Activated CD8-positive, alpha-beta memory T cell treated with anti-CD3 and anti-CD28 coated beads for 4 hours (primary cell): ENCODE results near the gene TBC1D4.

Experiments
- DNase-seq, 2 donors: peaks; one replicate each; pipeline ENCODE4 v3.0.0-alpha.2; 2020; ENCODE audit warnings: low read depth in 2 of 2

The TBC1D4 gene

GRCh38 chr13:75418186-75418843 is 63.7 kb downstream of the TBC1D4 start:
- no peak for DNase-seq

GRCh38 chr13:75417656-75418055 is 64.3 kb downstream of the TBC1D4 start:
- no peak for DNase-seq

DNA sequence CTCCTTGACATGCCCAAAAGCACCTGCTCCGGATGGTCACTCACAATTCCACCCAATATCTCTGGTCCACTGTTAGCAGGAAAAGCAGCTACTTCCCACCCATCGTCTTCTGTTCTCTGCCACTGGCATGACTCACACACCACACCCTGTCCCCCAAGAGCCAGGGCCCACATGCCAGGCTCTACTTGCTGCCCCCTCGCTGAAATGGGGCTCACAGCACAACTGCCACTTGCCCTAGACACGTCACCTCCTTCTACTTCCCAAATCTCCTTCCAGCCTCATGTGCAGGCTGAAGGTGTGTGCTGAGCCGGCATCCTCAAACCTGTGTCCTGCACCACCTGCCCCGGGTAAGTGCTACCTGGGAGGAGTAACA is 65.0 kb downstream of the TBC1D4 start:
- no peak for DNase-seq

- no peak for DNase-seq
Measured at GRCh38 chr13:75416327-75417011, 65.5 kb downstream of the TBC1D4 start.

- no peak for DNase-seq
Measured at GRCh38 chr13:75415694-75416093, 66.3 kb downstream of the TBC1D4 start.

DNA sequence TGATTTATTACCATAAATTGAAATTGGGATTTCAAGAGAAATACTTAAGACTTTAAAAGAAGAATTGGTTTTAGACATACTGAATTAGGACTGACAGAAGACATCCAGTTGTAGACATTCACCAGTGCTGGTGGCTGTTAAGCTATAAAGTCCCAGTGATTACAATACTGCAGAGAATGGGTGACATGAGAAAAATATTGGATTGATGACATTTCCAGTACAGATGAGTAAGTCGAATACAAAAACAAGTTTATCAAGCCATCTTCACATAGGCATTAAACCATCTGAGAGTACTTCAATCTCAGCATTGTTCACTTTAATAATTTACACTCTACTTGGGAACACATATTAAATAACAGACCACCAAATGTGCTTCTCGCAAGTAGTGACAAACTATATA is 66.8 kb downstream of the TBC1D4 start:
- no peak for DNase-seq

DNA sequence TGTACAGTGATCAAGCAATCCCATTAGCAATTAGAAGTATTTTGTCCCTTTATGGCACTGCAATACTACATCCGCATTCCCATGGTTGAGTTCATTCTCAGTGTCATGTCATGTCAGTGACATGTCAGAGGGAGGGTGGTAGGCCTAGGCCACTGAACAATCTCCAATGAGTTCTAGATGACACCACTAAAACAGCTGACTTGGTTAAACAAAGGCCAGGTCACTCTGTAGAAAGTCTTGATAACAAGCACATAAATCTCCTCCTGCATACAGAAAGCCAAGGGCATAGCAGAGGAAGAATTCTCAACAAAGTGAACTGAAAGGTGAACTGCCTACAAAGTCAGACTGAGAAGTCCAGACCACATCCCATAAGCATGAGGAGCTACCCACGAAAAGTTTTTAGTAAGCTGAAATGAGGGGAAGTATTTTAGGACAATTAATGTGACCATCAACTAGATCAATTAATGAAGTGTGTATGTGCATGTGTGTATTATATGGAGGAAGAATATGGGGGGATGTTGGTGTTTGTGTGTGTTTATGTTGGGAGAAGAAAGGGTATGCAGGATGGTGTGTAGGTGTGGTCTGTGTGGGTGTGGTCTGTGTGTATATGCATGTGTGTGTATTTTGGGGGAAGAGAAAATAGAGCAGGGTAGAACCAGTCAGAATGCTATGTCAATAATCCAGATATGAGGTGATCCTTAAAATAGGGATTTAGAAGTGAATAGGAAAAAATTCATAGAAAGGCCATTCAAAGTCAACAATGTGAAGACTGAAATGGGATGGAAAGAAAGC is 67.7 kb downstream of the TBC1D4 start:
- no peak for DNase-seq

DNA sequence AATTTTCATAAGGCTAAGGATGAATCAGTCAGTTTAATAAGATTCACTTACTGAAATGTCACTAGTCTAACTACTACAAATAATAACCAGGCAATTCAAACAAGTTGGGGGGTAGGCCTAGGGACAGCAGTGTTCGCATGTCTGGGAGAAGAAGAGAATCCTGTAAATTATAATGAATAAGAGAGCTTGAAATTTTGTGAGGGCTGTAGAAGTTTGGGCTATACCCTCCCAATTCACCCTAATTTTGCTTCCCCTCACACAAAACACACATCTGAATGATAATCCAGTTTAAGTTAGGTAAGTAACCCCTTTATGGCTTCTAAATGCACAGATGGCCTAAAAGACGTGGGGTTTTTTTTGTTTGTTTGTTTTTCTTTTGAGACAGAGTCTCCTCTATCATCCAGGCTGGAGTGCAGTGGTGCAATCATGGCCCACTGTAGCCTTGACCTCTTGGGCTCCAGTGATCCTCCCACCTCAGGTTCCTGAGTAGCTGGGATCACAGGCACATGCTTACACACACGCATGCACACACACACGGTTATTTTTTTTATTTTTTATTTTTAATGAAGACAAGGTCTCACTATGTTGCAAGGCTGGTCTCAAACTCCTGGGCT is 69.9 kb downstream of the TBC1D4 start:
- DNase-seq, result no peak

- no peak for DNase-seq
Measured at GRCh38 chr13:75410207-75410606, 71.8 kb downstream of the TBC1D4 start.

DNA sequence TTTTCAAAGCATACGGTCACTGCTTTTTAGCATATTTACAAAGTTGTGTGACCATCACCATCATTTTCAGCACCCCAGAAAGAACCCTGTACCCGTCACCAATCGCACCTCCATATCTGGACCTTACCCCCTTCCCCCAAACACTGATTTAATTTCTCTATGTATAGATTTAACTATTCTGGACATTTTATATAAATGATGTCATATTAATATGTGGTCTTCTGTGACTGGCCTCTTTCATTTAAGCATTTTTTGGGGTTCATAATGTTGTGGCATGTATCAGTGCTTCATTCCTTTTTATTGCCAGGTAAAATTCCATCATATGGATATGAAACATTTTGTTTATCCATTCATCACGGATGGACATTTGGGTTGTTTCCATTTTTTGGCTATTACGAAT is 74.0 kb downstream of the TBC1D4 start:
- no peak for DNase-seq

DNA sequence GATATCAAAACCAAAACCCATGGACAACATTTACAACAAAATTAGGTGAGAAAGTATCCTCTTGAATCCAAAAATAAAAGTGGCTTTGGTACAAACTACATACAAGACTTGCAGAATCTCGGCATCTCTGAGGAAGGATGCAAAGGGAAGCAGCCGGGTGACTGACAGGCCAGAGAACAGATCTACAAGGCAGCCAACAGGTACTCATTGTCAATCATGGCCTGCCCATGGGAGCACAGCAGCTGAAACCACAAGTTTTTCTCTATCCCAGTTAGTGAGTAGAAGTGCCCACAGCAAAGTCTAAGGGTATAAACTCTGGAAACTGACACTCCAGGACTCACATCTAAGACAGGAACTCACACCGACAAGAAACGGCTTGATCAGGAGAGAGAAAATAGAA is 74.5 kb downstream of the TBC1D4 start:
- no peak for DNase-seq

DNA sequence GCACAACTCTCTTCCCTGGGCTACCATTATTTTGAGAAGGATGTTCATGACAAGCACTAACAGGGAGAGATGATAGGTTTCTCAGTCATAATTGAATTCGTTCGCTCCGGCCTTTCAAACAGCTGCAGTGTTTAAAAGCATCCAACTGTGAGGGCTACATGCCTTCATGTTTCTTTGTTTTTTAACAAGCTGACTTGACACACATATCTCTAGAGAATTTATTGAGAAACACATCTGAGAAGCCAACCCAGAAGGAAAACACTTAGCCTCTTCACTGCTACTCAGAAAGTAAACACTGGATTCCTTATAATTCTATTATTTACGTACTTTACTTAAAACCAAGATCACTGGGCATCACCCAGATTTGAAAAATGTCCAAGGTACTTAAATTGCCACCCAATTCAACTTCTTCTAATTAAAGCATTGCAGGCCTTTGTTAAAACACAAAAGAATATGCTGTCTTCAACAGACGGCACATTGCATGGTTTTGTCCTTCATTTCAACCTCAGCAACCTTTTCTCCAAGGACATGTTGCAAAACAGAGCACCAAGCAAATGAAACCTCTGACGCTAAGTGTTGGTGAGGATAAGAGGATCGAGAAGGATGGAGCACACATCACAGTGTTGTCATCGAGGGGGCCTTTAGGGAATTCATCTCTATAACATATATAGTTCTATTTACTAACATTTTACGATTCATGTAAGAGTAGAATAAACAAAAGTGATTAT is 75.8 kb downstream of the TBC1D4 start:
- DNase-seq, result no peak

GRCh38 chr13:75404726-75405125 is 77.2 kb downstream of the TBC1D4 start:
- no peak for DNase-seq

- DNase-seq, result no peak
Measured at GRCh38 chr13:75402787-75403186, 79.2 kb downstream of the TBC1D4 start.

- DNase-seq, result no peak
Measured at GRCh38 chr13:75400775-75401174, 81.2 kb downstream of the TBC1D4 start.

DNA sequence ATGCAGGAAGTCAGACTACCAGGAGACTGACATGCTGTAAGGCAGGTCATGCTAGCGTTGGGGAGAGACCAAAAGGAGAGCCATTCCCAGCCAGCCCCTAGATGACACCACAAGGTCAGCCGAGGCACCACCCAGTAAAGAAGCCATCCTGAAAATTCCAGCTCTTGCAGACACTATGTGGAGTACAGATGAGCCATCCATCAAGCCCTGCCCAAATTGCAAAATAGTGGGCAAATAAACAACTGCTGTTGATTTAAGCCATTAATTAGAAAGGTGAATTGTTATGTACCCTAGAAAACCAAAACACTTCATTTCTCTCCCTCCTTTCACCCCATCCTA is 82.1 kb downstream of the TBC1D4 start:
- DNase-seq, result no peak

- DNase-seq, result no peak
Measured at GRCh38 chr13:75399168-75399878, 82.6 kb downstream of the TBC1D4 start.

DNA sequence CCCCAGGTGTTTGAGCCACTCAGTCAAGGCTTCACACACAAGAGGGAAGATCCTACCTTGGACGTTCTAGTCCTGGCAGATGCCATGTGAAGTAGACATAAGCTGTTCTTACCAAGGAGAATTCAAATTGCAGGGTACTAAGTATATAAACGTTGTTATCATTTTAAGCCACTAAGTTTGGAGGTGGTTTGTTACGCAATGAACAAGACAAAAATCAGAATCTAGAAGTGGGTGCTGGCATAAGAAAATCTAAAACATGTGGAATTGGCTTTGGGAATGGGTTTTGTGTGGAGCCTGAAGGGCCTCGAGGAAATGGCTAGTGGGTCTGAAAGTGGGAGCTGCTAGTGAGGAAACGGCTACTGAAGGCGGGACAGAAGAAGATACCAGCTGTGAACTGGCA is 83.9 kb downstream of the TBC1D4 start:
- DNase-seq, result no peak

DNA sequence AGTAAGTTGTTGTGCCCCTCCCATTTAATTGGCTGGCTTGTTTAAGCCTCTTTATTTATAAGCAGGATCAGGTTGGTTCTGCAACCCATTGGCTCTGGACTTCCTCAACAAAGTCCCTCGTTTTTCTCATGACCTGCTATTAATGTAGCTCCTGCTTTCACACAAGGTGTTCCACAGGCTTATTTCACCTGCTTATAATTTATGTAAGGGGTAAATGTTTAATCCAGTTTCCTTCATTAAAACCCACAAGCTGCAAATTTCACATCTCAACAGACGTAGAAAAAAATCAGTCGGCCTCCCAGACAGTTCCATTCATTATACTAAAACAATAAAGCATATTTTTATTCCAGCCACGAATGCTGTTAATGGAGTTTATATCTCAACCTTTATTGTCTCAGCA is 86.1 kb downstream of the TBC1D4 start:
- DNase-seq, result no peak

DNA sequence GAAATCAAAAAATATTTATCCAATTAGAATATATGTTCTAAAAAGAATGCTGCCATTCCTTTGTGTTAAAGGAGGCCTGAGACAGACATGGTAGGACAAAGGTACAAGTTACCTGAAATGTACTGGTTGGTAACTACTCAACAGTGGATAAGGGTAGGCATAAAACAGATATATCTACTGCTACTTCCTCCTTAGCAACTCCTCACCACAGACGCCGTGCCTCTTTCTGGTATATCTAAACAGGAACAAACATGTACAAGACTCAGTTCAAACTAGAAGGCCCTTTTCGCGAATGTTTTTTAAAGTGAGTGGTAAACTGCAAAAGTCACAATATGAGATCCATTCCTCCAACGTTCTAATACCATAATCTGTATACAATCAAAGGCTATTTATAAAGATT is 86.9 kb downstream of the TBC1D4 start:
- no peak for DNase-seq

GRCh38 chr13:75393839-75394520 is 88.0 kb downstream of the TBC1D4 start:
- no peak for DNase-seq
